GM21717 (cell line): ENCODE measurements around the gene BAZ2A.
A peak's percentile ranks its signal among the peaks of the same experiment; 100 is the strongest.

Experiments
- ATAC-seq: cut with Tn5 transposase; IDR thresholded peaks from one replicate; pipeline ENCODE4 v1.9.1; 2021; ENCODE audit warnings: mild to moderate bottlenecking, moderate library complexity; ENCODE audit not compliant: unreplicated experiment

BAZ2A gene

DNA sequence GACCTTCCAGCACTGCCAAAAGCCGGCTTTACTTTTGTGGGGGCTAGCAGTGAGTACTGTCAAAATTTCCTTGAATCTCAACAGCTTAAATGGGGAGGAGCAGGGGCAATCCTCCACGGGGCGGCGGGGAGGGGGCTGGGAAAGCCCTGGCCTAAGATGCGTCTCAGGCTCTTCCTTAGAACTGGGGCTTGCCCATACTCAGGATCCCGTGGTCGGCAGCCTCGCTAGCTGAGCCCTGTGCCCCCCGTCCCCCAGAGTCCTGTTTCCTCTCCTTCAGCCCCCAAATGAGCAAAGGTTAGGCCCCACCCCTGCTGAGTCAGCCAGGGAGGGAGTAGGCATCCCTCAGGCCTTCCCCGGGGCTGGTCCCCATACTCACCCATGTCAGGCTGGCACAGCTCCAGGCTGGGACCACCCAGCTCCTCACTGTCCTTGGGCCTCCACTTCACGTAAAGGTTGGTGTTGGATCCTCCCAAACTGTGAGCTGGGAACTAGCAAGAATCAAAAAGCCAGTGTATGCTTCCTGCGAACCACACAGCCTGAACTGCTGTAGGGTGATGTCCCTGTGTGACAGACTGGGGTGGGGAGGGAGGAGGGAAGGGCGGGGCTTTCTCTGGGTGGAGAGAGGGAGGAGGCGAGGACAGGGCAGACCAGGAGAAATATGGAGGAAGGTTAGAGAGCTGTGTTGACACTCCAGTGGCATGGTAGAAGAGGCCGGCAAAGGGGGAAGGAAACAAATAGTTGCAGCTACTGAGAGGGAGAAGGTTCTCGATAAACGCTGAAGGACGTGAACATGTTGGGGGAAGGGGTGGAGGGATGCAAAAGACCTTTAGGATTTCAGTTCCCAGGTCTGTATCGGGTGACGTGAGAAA is 5.9 kb upstream of the BAZ2A start:
- peak; percentile 36 for ATAC-seq

DNA sequence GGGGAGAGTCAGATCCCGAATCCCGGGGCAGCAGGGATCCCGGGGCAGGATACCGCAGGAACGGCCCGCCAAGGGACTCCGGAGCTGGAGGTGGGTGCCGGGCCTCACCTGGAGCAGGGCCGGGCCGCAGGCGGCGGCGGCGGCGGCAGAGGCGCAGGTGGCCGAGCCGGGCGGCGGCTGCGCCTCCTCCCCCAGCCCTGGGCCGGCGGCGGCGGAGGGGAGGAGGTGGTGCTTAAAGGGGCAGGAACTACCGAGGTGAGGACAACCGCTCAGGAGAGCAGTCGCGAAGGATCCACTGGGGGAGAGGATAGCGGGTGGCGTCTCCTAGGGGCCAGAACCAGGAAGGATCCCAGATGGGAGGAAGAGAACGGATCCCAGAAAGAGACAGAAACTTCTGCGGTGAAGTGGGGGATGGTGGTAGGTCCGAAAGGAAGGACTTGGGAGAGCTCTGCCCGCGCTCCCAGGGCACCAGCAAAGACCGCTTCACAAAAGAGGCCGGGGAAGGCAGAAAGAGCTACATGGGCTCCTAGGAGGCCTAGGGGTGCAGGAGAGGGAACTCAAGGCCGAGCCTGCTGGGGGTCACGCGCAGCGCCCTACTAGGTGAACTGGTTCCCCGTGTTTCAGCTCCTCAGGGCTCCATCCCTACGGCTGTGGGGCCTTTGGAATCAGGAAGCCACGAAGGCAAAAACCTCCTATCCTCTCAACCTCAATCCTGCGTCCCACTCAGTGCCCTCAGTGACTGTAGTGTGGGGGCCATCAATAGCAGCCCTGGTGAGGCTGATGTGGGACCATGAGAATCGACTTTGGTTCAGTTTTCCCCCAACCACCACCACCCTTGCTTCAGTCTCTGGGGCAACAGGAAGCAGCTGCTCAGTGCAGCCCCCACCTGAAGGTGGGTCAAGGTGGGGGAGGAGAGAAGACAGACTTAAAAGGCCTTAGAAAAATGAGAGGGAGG is 5.0 kb upstream of the BAZ2A start:
- ATAC-seq = peak; percentile 33

DNA sequence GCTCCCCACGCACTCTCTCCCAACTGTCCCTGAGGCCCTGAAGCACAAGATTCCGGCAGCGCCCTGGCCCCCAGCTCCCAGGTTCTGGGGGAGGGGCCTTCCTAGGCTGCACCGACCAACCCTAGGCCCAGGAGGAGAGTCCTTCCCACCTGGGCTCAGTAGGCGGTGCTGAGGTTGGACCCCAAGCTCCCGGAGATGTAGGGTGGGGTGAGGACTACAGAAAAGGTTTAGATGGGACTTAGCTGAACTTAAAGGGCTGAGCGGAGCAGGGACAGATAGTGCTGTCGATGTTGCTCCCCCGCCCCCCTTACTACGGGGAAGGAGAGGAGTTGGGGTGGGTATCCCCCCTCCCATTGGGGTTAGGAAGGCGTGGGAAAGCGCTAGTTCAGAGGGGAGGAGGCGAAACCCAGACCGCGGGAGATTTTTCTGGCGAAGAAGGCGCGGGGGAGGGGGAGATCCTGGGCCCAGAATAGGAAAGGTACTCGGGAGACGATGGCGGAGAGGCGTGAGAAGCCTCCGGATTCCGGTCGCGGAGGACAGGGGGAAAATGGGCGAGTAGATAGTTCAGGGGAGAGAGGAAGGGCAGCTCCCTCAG is 4.2 kb upstream of the BAZ2A start:
- no peak for ATAC-seq

DNA sequence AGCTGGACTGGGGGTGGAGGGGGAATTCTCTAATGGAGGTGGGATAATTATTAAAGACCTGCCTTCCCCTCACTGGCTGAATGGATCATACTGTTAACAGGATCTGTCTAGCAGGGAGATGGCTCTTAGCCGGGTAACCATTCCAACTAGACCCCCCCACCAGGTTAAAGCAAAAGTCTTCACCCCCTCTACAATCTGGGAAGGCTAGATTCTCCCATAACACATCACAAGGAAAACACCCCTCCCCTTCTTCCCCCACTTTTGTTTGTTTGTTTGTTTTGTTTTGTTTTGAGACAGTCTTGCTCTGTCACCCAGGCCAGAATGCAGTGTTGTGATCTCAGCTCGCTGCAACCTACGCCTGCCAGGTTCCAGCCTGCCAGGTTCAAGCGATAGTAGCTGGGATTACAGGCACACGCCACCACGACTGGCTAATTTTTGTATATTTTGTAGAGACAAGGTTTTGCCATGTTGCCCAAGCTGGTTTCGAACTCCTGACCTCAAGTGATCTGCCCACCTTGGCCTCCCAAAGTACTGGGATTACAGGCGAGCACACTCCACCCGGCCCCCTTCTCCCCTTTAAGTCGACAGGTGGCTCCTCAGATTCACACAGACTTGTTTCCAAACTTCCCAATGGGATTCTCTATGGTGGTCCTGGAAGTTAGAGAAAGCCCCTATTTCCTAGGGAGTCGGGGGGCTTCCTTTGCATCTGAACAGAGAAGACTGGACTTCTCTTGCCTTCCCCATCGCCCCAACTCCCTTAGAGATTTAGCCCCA is 3.5 kb upstream of the BAZ2A start:
- ATAC-seq = no peak

DNA sequence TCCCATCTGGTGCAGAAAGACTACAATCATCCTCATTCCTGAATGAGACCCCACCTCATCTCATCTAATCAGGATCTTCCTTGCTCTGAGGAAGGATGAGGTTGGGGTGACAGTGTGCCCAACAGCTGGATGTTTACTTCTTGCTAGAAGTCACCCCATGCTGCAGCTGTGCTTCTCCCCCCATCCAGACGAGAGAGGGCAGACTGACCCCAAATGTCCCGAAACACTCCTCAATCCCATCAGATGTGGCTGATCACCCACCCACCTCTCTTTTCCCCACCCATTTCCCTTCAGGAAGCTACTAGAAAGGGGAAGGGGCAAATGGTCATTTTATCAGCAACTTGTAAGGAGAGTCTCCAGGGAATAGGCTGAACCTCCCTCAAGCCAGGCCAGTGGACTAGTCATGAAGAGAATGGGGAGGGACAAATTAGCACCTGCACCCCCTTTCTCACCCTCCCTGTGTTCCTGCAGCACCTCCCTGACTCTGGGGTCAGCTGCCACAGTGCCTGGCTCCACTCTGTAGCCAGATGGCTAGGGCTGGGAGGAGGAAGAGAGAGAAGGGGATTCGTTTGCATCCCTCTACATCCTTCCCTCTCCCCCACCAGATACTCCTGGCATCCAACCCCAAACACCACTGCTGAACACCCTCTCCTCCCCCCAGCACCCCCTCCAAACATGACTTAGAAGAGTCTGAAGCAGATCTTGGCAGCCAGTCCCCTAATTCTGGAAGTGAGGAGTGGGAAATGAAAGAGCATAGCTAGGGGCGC is 2.8 kb upstream of the BAZ2A start:
- no peak for ATAC-seq

DNA sequence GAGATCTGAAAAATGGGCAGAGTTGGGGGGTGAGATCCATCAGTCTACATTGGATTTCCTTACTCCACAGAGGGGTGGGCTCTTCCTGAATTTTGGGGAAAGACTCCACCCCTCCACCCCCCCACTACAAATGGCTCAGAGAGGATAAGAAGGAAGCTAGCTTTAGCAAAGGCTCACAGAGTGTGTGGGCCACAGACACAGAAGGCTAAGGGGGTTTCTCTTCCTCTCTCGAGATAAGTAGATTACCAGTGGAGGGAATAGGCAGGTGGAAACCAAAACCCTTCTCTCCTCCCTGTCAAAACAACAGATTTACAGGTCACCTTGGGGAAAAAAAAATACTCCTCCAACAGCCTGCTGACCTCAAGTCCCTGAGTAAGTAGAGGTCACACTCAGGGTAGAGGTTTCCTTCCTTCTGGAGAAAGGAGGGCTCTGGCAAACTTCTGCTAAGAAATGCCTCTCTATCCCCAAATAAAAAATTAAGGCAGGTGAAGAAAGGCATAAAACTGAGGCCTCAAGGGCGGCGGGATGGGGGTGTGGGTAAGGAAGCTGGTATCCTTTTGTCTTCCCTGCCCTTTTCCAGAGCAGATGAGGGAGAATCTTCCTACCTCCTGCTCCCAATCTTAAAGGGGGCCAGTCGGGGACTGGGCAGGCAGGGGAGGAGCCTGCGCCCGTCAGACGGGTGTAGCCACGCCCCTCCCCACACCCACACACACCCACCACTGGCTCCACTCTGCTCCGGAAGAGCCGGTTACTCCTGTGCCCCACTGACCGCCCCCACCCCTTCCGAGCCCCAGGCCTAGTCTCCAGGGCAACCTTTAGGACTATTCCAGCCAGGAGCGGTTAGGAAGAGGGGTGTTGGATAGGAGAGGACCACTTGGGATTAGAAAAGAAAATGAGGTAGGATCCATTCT is 1.9 kb upstream of the BAZ2A start:
- ATAC-seq = peak; percentile 19

DNA sequence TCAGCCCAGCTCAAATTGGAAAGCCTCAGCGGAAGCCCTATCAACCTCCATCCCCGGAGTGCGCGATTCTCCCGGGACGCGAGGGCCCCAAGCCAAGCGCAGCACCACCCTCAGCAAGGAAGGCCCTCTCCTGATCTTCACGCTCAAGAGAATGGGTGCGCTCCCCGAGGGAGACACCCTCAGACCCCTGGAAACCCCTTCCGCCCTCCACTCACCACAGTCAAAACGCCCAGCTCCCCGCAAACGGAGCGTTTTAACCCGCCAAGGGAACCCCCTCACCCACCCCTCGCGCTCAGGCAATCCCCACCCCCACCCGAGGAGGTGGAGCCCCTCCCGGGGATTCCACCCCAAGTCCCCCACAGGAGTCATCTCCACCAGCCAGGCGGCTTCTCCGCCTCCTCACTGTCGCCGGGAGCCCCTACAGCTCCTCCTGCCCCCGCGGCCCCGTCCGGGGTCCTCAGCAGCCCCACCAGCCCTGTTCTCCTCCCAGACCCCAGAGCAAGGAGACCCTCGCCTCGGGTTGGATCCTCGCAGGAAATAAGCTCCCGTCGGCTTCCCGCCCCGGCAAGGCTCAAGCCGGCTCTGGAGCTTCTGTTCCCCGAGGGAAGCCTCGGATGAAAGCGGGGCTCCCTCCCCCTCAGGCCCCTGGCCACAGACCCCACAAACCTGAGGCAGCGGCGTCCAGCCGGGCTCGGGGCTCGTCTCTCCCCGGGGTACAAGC is 507 bp downstream of the BAZ2A start:
- peak; percentile 13 for ATAC-seq

DNA sequence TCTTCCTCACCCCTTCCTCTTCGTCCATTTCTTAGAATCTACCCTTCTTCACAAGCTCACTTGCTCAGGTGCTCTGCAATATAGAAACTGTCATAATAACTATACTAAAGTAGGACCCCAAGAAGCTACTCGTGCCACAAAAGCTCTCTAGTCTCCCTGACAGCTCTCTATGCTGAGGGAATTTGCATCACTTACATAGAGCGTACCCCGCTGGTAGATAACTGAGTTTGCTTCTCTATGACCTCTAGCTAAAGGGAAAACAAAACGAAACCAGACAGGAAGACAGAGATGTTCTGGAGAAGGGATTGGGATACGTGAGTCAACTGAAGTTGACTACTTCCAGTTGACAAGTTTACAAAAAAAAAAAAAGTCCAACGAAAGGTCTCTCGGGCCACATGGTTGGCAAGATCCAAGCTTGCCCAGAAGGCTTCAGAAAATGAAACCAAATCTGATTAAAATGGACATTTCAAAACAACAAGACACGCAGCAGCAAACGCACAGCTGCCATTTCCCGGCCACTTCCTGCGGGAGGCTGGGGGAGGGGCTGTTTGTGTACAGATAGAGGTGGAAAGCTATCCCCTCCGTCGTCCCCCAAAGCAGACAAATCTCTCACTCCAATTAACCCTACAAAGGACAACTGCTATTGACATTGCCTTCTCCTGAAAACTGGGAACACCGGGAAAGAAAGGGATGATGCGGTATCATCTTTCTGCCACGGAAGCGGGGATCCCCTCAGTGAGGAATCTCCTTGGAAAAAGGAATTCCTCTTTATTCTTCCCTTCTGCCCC is 1.3 kb downstream of the BAZ2A start:
- ATAC-seq = peak; percentile 16

DNA sequence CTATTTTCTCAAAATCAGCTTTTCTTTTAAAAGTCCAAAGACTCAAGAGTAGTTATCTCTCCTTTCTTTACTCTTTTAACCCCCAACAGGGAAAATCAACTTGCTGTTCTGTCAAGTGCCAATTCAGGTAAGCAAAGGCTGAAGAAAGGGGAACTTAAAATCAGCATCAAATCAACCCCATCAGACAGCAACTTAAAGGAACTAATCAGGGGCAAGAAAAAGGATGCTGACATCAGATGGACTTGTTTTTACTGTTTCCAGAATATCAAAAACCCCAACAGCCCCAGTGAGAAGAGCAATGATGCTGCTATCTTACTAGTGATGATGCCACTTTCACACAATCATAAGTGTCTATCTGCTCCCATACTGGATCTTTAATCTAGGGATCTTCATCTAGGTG is 3.4 kb downstream of the BAZ2A start:
- no peak for ATAC-seq

DNA sequence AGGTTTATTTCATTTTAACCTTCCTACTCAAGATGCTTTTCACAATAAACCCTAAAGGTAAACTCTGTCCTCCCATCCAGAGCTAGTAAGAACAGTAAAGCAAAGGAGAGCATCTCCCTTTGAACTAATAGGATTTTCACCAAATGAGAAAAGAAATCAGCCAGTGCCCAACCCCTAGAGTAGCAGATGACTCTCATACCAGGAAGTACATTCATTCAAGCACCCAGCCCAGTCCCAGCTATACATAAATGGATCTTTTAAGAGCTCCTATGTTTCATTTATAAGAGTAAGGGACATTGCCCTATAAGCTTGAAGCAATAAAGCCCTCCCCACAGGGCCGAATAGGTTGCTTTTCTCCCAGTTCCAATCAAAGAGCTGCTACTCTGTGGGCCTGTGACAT is 7.6 kb downstream of the BAZ2A start:
- ATAC-seq = no peak

DNA sequence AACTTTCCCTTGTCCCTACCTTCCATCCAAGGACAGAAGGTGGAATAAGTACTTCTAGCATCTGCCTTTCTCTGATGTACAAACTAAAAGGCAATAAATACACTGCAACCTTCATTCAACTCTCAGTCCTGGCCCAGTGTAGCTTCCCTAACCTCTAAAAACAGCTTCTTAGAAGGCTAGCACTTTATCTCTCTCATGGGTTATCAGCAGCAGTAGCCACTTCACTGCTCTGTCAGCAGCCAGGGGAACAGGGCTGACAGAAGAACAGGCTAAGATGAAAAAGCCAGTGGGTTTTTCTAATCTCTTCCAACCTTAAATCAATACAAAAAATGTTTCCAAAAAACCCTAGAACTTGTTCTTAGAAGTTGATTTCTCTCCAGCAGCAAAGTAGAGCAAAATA is 13.2 kb downstream of the BAZ2A start:
- ATAC-seq = no peak

DNA sequence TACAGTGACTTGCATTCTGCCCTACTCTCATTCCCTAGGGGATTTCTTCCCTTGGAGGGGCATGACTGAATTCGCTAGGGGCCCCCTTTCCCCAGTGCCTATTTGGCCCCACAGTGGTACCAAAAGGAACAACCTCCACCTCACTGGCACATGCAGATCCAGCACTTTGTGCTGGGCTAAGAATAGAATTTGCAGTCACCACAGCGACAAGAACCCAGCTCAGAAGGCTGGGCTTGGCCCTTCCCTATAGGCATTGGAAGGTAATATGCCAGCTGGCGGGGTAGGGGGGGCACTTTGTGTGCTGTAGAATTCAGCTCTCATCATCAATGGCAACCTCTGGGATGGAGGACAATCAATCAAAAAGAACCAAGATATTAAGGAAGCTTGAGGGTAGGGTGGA is 13.9 kb downstream of the BAZ2A start:
- no peak for ATAC-seq

DNA sequence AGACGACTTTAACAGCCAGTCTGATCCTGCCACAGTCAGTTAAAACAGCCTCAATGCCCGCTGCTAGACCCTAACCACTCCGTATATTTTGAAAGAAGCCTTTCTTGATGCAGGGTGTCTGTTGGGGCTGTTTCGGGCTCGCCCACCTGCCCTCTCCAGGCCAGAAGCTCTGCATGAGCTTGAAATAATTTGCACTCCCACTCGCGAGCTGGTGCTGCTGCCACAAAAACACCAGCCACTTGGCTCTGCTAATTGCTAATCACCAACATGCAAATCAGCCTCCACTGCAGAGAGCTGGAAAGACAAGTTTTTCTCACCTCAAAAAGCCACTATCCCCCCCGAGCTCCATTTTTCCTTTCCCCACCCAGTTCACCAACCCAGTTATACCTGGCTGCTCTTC is 15.5 kb downstream of the BAZ2A start:
- ATAC-seq = no peak

DNA sequence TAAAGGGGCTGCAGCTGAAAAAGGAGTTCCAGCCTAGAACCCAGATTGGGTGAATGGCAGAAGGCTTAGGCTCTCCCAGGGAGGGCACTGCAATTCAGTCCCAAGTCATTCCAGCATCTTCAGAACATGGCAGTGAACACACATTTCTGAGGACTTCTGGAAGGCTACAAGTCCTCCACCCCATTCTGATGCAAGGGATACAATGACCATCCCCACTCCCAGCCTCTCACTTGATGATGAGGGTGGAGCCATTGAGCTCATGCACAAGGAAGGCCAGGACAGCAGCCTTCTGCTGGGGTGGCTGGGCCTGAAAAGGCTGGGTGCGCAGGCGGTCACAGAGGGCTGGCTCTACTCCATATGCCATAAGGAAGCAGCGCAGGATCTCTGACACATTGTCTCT is 25.8 kb downstream of the BAZ2A start:
- no peak for ATAC-seq

DNA sequence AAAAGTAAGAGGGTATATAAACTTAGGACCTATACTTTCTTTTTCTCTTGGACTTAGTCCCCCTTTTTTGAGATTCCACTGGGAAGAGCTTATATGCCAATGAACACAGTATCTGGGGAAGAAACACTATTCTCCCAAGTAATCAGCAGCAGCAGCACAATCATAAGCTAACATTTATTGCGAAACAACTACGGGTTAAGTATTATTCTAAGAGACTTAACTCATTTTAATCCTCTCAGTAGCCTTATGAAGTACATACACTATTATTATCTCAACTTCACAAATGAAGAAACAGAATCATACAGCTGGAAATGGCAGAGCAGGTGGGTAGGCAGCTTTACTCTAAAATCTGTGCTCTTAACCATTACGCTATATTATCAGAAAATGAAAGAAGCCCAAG is 27.9 kb downstream of the BAZ2A start:
- ATAC-seq = no peak

DNA sequence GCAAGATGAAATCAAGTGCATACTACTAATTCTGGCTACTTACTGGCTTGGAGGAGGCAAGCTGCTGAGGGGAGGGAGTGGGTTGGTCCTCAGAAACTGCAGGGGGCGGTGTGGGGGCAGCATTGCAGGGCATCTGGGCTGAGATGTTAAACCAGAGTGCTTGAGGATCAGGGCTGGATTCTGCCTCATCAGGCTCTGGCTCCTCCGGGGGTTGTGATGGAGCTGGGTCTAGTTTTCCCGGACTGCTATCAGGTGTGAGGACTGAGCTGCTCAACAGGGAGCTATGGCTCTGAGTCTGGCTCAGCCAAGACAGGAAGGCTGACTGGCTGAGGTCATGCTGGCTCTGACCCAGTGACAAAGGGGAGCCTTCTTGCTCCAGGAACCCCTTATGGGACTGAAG is 28.6 kb downstream of the BAZ2A start:
- ATAC-seq = no peak

DNA sequence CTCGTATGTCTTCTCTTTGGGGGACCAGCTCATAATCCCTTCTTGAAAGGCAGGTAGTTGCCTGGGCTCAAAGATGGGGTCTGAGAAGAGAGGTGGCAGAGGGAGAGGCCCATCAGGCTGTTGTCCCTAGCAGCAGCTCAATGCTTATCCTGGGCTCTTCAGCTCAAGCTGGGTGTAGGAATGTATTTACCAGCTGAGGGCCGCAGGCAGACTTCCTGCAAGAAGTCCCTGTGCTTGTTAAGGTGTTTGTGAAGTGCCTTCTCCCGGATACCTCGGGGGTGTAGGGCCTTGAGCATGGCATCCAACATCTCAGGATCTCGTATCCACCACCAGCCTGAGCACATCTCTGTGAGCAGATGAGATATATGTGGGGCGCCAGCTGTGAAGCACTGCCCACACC is 29.4 kb downstream of the BAZ2A start:
- ATAC-seq = no peak

DNA sequence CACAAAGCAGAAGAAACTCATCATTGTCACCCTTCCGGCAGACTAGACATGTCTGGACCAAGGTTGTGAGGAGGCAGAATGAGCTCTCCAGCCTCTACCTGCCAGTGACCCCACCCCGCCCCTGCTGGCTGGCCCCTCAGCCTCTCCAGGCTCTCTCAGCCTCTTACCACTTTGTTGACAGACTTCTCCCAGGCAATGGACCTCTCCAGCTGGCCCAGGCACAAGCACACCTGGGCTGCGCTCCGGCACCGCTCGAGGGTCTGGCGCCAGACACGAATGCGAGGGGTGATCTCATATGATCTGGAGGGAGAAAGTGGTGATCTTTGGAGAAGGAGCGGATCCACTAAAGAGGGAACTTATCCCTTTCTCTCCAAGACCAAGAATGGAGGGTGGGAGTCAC is 30.3 kb downstream of the BAZ2A start:
- ATAC-seq = no peak
